ENCODE measurements around the gene MTARC2.

MTARC2 gene

GRCh38 chr1:220754918-220755295 is 6.8 kb downstream of the MTARC2 start:
- Histone ChIP-seq H3K4me3 (replicated peaks; ENCODE audit: low read depth, low read length) (no peak overlapping the region), H3K27me3 (replicated peaks; ENCODE audit: control insufficient read depth, insufficient read depth, low read length) (no peaks in the 10 kb centered on the region), H3K36me3 (ENCODE audit: control insufficient read depth, insufficient read depth, low read length) (peaks cover 2% of the 10 kb centered on the region; the same call in 1 of the 2 replicates)
- TF ChIP-seq CTCF (IDR thresholded peaks at IDR 0.05; ENCODE audit: insufficient read depth, low read length, poor library complexity, severe bottlenecking) = no peak
- no peak for DNase-seq (ENCODE audit: extremely low read depth, insufficient read length)

DNA sequence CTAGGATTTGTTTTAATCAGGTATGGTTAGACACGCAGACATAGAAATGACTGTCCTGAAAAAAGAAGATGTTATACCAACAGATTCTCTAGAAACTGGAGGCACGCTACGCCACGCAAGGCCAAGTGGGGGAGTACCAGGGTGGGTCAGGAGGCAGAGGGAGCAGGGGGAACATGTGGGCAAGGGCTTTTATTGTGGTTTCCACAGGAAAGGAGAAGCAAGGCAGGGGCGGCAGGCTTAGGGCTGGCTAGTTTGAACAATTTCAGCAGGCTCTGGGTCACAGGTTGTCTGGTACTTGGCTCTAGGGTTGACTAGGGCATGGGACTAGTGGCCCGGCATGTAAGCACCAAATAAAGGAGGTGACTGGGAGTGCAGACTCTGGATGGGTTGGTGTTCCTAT is 7.2 kb downstream of the MTARC2 start:
- Histone ChIP-seq H3K36me3 (ENCODE audit: control insufficient read depth, insufficient read depth, low read length) (peaks cover 2% of the 10 kb centered on the region; the same call in 1 of the 2 replicates), H3K27me3 (replicated peaks; ENCODE audit: control insufficient read depth, insufficient read depth, low read length) (no peaks in the 10 kb centered on the region), H3K4me3 (replicated peaks; ENCODE audit: low read depth, low read length) (no peak overlapping the region)
- no peak for TF ChIP-seq CTCF (IDR thresholded peaks at IDR 0.05; ENCODE audit: insufficient read depth, low read length, poor library complexity, severe bottlenecking)
- no peak for DNase-seq (ENCODE audit: extremely low read depth, insufficient read length)

- peaks cover 2% of the 10 kb centered on the region for H3K36me3 ChIP-seq (ENCODE audit: control insufficient read depth, insufficient read depth, low read length)
- no peaks in the 10 kb centered on the region for H3K27me3 ChIP-seq (replicated peaks; ENCODE audit: control insufficient read depth, insufficient read depth, low read length)
- no peak for TF ChIP-seq CTCF (IDR thresholded peaks at IDR 0.05; ENCODE audit: insufficient read depth, low read length, poor library complexity, severe bottlenecking)
- DNase-seq (ENCODE audit: extremely low read depth, insufficient read length) = no peak
- no peak overlapping the region for H3K4me3 ChIP-seq (replicated peaks; ENCODE audit: low read depth, low read length)
These were observed 9.3 kb downstream of the MTARC2 start for GRCh38 chr1:220757441-220757840.

GRCh38 chr1:220759147-220759546 is 11.0 kb downstream of the MTARC2 start:
- no peak overlapping the region for H3K4me3 ChIP-seq (replicated peaks; ENCODE audit: low read depth, low read length)
- H3K27me3 ChIP-seq (replicated peaks; ENCODE audit: control insufficient read depth, insufficient read depth, low read length) = no peaks in the 10 kb centered on the region
- H3K36me3 ChIP-seq (ENCODE audit: control insufficient read depth, insufficient read depth, low read length) = peaks cover 2% of the 10 kb centered on the region
- TF ChIP-seq CTCF (IDR thresholded peaks at IDR 0.05; ENCODE audit: insufficient read depth, low read length, poor library complexity, severe bottlenecking) = no peak
- no peak for DNase-seq (ENCODE audit: extremely low read depth, insufficient read length)

DNA sequence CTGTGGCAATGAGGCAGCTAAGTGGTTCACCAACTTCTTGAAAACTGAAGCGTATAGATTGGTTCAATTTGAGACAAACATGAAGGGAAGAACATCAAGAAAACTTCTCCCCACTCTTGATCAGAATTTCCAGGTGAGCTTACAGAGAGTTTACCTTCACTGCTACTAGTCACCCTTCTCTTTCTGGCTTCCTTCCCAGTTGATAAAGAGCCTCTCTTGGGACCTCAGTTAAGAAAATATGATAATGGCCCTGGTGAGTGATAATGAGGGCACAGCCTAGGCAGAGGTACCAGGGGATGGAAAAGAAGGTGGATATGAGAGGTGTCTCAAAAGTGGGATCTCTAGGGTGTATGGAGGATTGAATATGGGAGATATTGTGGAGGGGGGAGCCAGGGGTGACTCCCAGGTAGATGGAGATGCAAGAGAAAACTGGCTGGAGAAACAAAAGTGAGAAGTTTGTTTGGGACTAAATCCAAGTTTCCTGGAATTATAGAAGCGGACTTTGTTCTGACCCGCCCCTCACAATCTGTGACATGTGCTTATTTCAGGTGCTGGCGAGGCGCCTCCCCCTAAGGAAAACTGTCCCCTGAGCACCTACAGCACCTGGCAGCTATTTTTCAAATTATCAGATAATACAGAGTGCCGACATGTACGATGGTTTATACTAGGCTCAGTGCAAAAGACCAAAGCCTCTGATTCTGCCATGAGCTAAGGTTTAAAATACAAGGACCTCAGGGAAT is 13.7 kb downstream of the MTARC2 start:
- DNase-seq (ENCODE audit: extremely low read depth, insufficient read length) = no peak
- H3K36me3 ChIP-seq (ENCODE audit: control insufficient read depth, insufficient read depth, low read length) = no peaks in the 10 kb centered on the region; the same call in none of the 2 replicates

More for the DNA sequence above, 13.7 kb downstream of the MTARC2 start:
- H3K4me3 ChIP-seq (replicated peaks; ENCODE audit: low read depth, low read length) = no peak overlapping the region
- H3K27me3 ChIP-seq (replicated peaks; ENCODE audit: control insufficient read depth, insufficient read depth, low read length) = no peaks in the 10 kb centered on the region
- no peak for TF ChIP-seq CTCF (IDR thresholded peaks at IDR 0.05; ENCODE audit: insufficient read depth, low read length, poor library complexity, severe bottlenecking)
